ENCODE results near the gene RTN3. TPM values are rescaled to one million over a fixed set of nuclear protein-coding genes. Genes with fewer than 3 reads are reported as not detected.

Gene RTN3
- total RNA-seq, 2 donors from 2014 or later, result 89.9 to 91.3 TPM

- no peak for ATAC-seq (replicated peaks in 1 of 2)
- no peaks in the 10 kb centered on the region for H3K27me3 Mint-ChIP-seq (ENCODE audit: low read depth)
- H3K4me1 Mint-ChIP-seq (ENCODE audit: low read depth), result no peaks in the 10 kb centered on the region
- H3K36me3 Mint-ChIP-seq (ENCODE audit: insufficient read depth in 2 of 2), result no peaks in the 10 kb centered on the region
- no peaks in the 10 kb centered on the region for H3K9me3 Mint-ChIP-seq
- H3K4me3 Mint-ChIP-seq, result no peak overlapping the region
- no peak overlapping the region for H3K27ac Mint-ChIP-seq
- DNase-seq, result no peak
Observed at GRCh38 chr11:63729326-63729725, 48.0 kb downstream of the RTN3 start.

DNA sequence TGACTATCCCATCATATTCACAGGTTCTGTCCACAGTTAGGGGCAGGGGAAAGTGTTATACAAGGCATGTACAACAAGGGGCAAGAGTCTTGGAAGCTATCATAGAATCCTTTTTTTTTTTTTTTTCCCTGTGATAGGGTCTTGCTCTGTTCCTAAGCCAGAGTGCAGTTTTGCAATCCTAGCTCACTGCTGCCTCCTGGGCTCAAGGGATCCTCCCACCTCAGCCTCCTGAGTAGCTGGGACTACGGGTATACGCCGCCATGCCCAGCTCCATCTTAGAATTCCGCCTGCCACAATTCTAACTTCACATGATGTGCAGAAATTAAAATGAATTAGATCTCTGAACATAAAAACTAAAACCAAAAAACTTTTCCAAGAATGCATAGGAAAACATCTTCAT, 55.6 kb downstream of the RTN3 start:
- ATAC-seq (replicated peaks in 1 of 2), result no peak
- no peaks in the 10 kb centered on the region for H3K9me3 Mint-ChIP-seq
- no peaks in the 10 kb centered on the region for H3K36me3 Mint-ChIP-seq (ENCODE audit: insufficient read depth in 2 of 2)
- peak overlapping the region; percentile 50 for H3K27ac Mint-ChIP-seq
- peaks cover 10% of the 10 kb centered on the region for H3K4me1 Mint-ChIP-seq (ENCODE audit: low read depth)
- H3K4me3 Mint-ChIP-seq, result no peak overlapping the region
- no peak for DNase-seq
- H3K27me3 Mint-ChIP-seq (ENCODE audit: low read depth), result no peaks in the 10 kb centered on the region

DNA sequence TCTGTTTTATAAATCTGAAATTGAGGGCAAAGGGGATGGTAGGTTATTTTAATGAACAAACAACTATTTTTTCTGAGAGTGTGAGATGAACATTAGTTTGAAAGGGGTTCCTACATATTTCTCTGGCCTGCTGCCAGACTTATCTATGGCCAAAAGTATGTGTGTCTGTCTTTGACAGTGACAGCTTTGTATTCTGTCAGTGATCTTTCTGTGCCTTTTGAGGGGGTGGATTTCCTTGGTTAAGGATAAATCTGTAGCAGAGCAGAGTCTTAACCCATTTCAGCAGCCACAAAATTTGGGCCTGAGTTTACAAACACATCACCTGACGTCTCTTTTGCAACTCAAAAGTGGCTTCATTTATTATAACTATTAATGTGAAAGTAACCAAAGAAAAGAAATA, 56.4 kb downstream of the RTN3 start:
- DNase-seq (no peak), ATAC-seq (replicated peaks in 1 of 2) (no peak)
- no peaks in the 10 kb centered on the region for H3K27me3 Mint-ChIP-seq (ENCODE audit: low read depth)
- no peak overlapping the region for H3K4me3 Mint-ChIP-seq
- no peaks in the 10 kb centered on the region for H3K36me3 Mint-ChIP-seq (ENCODE audit: insufficient read depth in 2 of 2)
- H3K4me1 Mint-ChIP-seq (ENCODE audit: low read depth), result peaks cover 10% of the 10 kb centered on the region
- H3K9me3 Mint-ChIP-seq, result no peaks in the 10 kb centered on the region
- H3K27ac Mint-ChIP-seq, result no peak overlapping the region

GRCh38 chr11:63738720-63739360, 57.5 kb downstream of the RTN3 start:
- Mint-ChIP-seq H3K4me1 (ENCODE audit: low read depth) (peaks cover 10% of the 10 kb centered on the region), H3K27ac (no peak overlapping the region), H3K9me3 (no peaks in the 10 kb centered on the region), H3K27me3 (ENCODE audit: low read depth) (no peaks in the 10 kb centered on the region), H3K36me3 (ENCODE audit: insufficient read depth in 2 of 2) (no peaks in the 10 kb centered on the region), H3K4me3 (no peak overlapping the region)
- no peak for ATAC-seq (replicated peaks in 1 of 2)
- peak; percentile 58 to 60 for DNase-seq

DNA sequence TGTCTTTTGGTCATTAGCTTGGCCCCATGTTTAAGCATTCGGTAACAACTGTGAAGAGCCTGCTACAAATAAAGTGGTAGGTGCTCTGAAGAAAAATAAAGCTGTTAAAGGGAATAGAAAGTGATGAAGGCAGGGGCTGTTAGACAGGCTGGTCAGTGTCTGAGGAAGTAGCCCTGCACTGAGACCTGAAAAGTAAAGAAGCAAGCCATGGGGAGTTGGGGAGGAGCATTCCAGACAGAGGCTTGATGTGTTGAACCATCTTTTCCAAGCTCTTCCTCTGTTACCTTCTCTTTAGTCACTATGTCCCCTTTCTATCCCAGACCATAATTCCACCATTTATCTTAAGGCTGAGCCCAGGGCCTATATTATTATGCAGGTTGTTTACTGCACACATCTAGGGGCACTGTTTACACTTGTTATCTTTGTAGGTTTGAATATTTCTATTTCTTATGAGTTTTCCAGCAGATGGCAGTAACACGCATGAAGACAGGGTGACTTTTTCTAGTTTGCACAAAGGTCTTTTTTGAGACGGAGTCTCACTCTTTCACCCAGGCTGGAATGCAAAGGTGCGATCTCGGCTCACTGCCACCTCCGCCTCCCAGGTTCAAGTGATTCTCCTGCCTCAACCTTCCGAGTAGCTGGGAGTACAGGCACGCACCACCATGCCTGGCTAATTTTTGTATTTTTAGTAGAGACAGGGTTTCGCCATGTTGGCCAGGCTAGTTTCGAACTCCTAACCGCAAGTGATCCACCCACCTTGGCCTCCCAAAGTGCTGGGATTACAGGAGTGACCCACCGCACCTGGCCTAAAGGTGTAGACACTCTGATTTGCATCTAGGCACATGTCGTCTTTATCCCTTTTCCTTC, 64.2 kb downstream of the RTN3 start:
- H3K4me1 Mint-ChIP-seq (ENCODE audit: low read depth), result no peaks in the 10 kb centered on the region
- DNase-seq, result no peak
- H3K4me3 Mint-ChIP-seq, result no peak overlapping the region
- no peaks in the 10 kb centered on the region for H3K27me3 Mint-ChIP-seq (ENCODE audit: low read depth)
- no peaks in the 10 kb centered on the region for H3K36me3 Mint-ChIP-seq (ENCODE audit: insufficient read depth in 2 of 2)
- no peaks in the 10 kb centered on the region for H3K9me3 Mint-ChIP-seq
- ATAC-seq (replicated peaks in 1 of 2), result no peak
- H3K27ac Mint-ChIP-seq, result no peak overlapping the region

DNA sequence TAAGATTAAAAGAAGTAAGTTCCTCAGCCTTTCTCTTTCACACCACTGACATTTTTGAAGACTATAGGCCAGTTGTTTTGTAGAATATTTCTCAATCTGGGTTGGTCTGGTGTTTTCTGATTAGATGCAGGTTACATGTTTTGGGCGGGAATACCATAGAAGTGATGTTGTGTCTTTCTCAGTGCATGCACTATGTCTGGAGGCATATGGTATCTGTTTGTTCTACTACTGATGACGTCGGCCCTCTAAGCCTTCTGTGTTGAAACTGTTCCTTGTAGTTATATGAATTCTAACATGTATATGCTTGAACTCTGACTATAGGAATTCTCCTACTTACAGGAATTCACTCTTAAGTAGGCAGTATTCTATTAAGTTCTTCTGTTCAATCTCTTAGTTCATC, 65.7 kb downstream of the RTN3 start:
- no peaks in the 10 kb centered on the region for H3K27me3 Mint-ChIP-seq (ENCODE audit: low read depth)
- no peaks in the 10 kb centered on the region for H3K9me3 Mint-ChIP-seq
- peaks cover 0 to 1% of the 10 kb centered on the region in 2 donors for H3K36me3 Mint-ChIP-seq (ENCODE audit: insufficient read depth in 2 of 2)
- no peaks in the 10 kb centered on the region for H3K4me1 Mint-ChIP-seq (ENCODE audit: low read depth)
- DNase-seq, result no peak
- ATAC-seq (replicated peaks in 1 of 2), result no peak
- H3K4me3 Mint-ChIP-seq, result no peak overlapping the region
- no peak overlapping the region for H3K27ac Mint-ChIP-seq

DNA sequence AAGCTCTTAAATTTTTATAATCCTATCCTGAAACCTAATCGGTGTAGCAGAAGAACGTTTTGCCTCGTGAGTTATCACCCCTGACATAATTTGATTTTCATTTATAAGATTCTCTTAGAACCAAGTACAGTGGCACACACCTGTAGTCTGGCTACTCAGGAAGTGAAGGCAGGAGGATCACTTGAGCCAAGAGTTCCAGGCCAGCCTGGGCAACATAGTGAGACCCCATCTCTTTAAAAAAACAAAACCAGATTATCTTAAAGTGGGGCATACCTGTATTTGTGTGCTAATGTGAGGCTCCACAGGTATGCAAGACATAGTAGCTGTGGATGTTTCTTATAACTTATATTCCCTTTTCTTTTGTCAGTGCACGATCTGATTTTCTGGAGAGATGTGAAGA, 68.3 kb downstream of the RTN3 start:
- H3K27ac Mint-ChIP-seq, result no peak overlapping the region
- H3K4me3 Mint-ChIP-seq, result no peak overlapping the region
- H3K27me3 Mint-ChIP-seq (ENCODE audit: low read depth), result no peaks in the 10 kb centered on the region
- H3K36me3 Mint-ChIP-seq (ENCODE audit: insufficient read depth in 2 of 2), result peaks cover 0 to 1% of the 10 kb centered on the region in 2 donors
- ATAC-seq (replicated peaks in 1 of 2) (no peak), DNase-seq (no peak)
- H3K4me1 Mint-ChIP-seq (ENCODE audit: low read depth), result no peaks in the 10 kb centered on the region
- no peaks in the 10 kb centered on the region for H3K9me3 Mint-ChIP-seq

DNA sequence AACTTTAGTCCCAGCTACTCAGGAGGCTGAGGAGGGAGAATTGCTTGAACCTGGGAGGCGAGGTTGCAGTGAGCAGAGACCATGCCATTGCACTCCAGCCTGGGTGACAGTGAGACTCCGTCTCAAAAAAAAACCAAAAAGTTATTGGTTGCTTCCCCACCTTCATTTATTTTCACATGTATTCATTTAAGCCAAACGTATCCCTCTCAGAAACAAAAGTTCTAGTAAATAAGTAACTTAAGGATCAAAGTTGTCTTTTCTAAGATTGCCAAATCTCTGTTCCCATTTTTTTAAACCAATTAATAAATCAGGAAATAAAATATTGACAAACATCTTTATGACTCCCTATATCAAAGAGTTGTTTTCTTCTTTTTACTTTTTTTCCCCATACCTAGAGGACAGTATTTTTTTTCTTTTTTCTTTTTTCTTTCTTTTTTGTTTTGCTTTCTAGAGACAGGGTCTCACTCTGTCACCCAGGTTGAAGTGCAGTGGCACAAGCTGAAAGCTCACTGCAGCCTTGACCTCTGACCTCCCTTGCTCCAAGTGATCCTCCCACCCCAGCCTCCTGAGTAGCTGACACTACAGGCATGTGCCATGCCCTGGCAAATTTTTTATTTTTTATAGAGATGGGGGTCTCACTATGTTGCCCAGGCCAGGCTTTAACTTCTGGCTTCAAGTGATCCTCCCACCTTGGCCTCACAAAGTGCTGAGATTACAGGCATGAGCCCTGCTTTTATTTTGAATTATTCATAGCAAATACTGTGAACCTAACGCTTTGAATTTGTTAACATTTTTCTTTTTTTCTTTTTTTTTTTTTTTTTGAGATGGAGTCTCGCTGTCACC, 75.8 kb downstream of the RTN3 start:
- no peak overlapping the region for H3K27ac Mint-ChIP-seq
- H3K27me3 Mint-ChIP-seq (ENCODE audit: low read depth), result no peaks in the 10 kb centered on the region
- DNase-seq, result no peak
- ATAC-seq (replicated peaks in 1 of 2), result no peak
- H3K4me3 Mint-ChIP-seq, result no peak overlapping the region
- H3K9me3 Mint-ChIP-seq, result no peaks in the 10 kb centered on the region
- H3K36me3 Mint-ChIP-seq (ENCODE audit: insufficient read depth in 2 of 2), result peaks cover 0 to 7% of the 10 kb centered on the region in 2 donors
- no peaks in the 10 kb centered on the region for H3K4me1 Mint-ChIP-seq (ENCODE audit: low read depth)

DNA sequence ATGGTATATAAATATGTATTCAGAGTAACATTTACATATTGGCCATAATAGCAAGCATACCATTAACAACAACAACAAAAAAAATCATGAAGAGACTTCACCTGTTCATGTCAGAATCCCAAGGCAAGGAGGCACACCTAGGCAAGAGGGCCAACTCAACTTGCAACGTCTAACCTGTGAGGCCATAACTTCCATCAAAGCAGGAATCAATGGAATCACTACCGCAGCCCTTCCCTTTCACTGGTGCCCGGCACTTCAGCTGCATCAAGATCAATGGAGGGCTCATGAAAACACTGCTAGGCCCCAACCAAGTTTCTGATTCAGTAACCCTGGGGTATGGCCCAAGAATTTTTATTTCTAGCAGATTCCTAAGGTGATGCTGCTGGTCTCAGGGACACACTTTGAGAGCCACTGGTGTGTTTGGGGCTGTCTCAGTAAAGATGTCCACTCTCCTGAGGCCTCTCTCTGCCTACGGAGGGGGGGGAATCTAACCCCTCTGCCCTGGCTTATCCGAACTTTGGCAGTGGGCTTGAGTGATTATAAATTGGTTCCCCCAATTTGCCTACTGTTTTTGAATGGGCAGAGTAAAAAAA, 79.3 kb downstream of the RTN3 start:
- no peaks in the 10 kb centered on the region for H3K27me3 Mint-ChIP-seq (ENCODE audit: low read depth)
- no peak for DNase-seq
- H3K36me3 Mint-ChIP-seq (ENCODE audit: insufficient read depth in 2 of 2), result peaks cover 0 to 7% of the 10 kb centered on the region in 2 donors
- H3K9me3 Mint-ChIP-seq, result no peaks in the 10 kb centered on the region
- ATAC-seq (replicated peaks in 1 of 2), result no peak
- H3K4me3 Mint-ChIP-seq, result no peak overlapping the region
- H3K27ac Mint-ChIP-seq, result no peak overlapping the region
- no peaks in the 10 kb centered on the region for H3K4me1 Mint-ChIP-seq (ENCODE audit: low read depth)

GRCh38 chr11:63761188-63761587, 79.9 kb downstream of the RTN3 start:
- peaks cover 0 to 7% of the 10 kb centered on the region in 2 donors for H3K36me3 Mint-ChIP-seq (ENCODE audit: insufficient read depth in 2 of 2)

DNA sequence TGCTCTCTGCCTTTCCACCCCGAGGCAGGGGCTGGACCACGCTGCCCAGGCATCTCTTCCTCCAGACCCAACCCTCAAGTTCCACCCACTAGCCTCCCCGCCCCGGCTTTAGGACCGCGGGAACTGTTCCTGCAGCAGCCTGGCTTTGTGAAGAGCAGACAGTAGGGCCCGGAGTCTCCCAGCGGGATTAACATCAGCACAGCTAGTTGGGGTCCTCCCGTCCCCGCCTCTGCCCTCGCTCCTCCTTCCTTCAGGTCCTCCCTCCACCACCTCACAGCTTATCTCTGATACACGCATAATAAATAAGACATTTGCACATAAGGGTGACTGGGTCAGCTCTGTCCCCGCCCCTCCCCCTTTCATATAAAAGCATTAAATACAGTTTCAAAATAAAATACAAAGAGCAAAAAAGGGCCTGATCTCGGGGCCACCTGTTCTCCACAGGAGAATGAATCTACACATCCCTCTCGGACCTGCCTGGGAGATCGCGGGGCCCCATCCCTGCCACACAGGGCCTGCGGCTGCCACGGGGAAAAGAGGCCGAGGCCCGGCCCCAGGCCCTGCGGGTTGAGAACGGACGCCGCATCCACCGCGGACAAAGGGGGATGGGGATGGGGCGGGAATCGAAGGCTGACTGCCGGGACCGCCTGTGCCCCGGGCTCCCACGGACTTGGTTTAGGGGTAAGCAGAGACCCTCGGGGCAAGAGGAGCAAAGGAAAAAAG, 80.8 kb downstream of the RTN3 start:
- Mint-ChIP-seq H3K36me3 (ENCODE audit: insufficient read depth in 2 of 2) (peaks cover 0 to 5% of the 10 kb centered on the region in 2 donors), H3K4me3 (no peak overlapping the region), H3K9me3 (no peaks in the 10 kb centered on the region), H3K27ac (no peak overlapping the region), H3K4me1 (ENCODE audit: low read depth) (peaks cover 9% of the 10 kb centered on the region), H3K27me3 (ENCODE audit: low read depth) (no peaks in the 10 kb centered on the region)
- ATAC-seq (replicated peaks in 1 of 2) (no peak), DNase-seq (no peak)

More at GRCh38 chr11:63761188-63761587, 79.9 kb downstream of the RTN3 start:
- Mint-ChIP-seq H3K4me1 (ENCODE audit: low read depth) (no peaks in the 10 kb centered on the region), H3K27ac (no peak overlapping the region), H3K4me3 (no peak overlapping the region), H3K9me3 (no peaks in the 10 kb centered on the region), H3K27me3 (ENCODE audit: low read depth) (no peaks in the 10 kb centered on the region)
- ATAC-seq (replicated peaks in 1 of 2) (no peak), DNase-seq (no peak)

DNA sequence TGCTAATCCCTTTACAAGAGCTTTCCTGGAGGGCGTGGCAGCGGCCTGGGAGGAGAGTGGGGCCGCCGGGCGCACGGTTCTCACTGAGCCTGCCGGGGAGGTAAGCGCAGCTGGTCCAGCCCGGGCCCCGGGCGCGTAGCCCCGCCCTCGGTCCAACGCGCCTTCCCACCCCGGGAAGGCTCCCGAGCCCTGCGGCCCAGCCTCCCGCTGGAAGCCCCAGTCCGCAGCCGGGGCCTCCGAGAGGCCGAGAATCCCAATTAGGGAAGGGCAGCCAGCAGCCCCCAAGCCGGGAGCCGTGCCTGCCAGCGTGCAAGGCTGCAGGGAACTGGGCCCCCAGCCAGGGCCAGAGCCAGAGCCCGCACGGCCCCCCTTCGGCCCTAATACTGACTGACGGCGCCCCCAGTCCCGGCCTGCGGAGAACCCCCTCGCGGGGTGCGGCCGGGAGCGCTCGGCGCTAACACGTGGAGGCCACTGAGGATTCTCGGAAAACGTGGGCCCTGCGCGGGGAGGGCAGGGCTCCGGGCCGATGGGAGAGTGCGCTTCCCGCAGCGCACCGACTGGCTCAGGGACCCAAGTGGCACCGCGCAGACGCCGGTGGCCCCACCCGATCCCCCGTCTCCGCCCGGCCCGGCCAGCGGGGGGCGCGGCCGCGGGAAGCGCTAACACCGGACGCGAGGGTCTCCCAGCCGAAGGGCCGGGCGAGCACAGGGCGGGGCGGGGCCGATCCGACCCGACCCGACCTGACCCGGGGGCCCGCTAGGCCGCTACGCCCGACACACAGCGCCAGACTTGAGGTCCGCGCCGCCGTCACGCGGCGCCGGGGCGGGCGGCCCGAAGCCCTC, 81.6 kb downstream of the RTN3 start:
- H3K36me3 Mint-ChIP-seq (ENCODE audit: insufficient read depth in 2 of 2), result peaks cover 4 to 7% of the 10 kb centered on the region in 2 donors
- ATAC-seq (replicated peaks in 1 of 2), result no peak
- no peaks in the 10 kb centered on the region for H3K27me3 Mint-ChIP-seq (ENCODE audit: low read depth)
- DNase-seq, result no peak
- H3K27ac Mint-ChIP-seq, result no peak overlapping the region
- H3K4me1 Mint-ChIP-seq (ENCODE audit: low read depth), result peaks cover 16% of the 10 kb centered on the region
- H3K4me3 Mint-ChIP-seq, result no peak overlapping the region
- H3K9me3 Mint-ChIP-seq, result no peaks in the 10 kb centered on the region
